Astrocyte of the spinal cord (primary cell): Measurements from ENCODE around the gene ZNF346.

Experiments
- DNase-seq: peaks from one replicate; pipeline ENCODE4 v3.0.0; 2011; ENCODE audit warnings: low read depth, low spot score
- H3K4me3 ChIP-seq: 2 replicates; pipeline ENCODE4 v1.5.1; 2011; ENCODE audit warnings: low read depth, mild to moderate bottlenecking, low read length, moderate library complexity
- CTCF ChIP-seq: IDR thresholded peaks from 2 replicates; pipeline ENCODE4 v1.5.1; 2012; ENCODE audit warnings: low read depth, mild to moderate bottlenecking, low read length, inconsistent platforms
- in situ Hi-C: cut with HindIII; loops from 2 replicates; pipeline ENCODE4 v1.10.0; 2017; ENCODE audit warnings: low sequenced_read_pairs

ZNF346 gene

GRCh38 chr5:177097016-177097985 lies 74.8 kb downstream of the ZNF346 start:
- in situ Hi-C loops = no loop called here
- no peak for DNase-seq
- no peak for TF ChIP-seq CTCF

GRCh38 chr5:177098120-177098469 lies 75.6 kb downstream of the ZNF346 start:
- TF ChIP-seq CTCF = no peak
- DNase-seq = no peak
- H3K4me3 ChIP-seq = no peak overlapping the region
- in situ Hi-C loops = no loop called here

More at GRCh38 chr5:177097016-177097985, 74.8 kb downstream of the ZNF346 start:
- no peak overlapping the region for H3K4me3 ChIP-seq

- TF ChIP-seq CTCF = no peak
- in situ Hi-C loops = no loop called here
- DNase-seq = peak; percentile 18
- no peak overlapping the region for H3K4me3 ChIP-seq
Observed at GRCh38 chr5:177098470-177099141, 76.1 kb downstream of the ZNF346 start.

- in situ Hi-C loops = no loop called here
- H3K4me3 ChIP-seq = no peak overlapping the region
- no peak for DNase-seq
- no peak for TF ChIP-seq CTCF
Observed at GRCh38 chr5:177099422-177100093, 77.1 kb downstream of the ZNF346 start.

- no peak for DNase-seq
- H3K4me3 ChIP-seq = no peak overlapping the region
- no peak for TF ChIP-seq CTCF
- in situ Hi-C loops = no loop called here
Observed at GRCh38 chr5:177100714-177101121, 78.2 kb downstream of the ZNF346 start.

GRCh38 chr5:177103523-177104253 lies 81.2 kb downstream of the ZNF346 start:
- TF ChIP-seq CTCF = no peak
- no peak for DNase-seq
- no peak overlapping the region for H3K4me3 ChIP-seq
- in situ Hi-C loops = no loop called here
